ENCODE data around the gene FER.

DNA sequence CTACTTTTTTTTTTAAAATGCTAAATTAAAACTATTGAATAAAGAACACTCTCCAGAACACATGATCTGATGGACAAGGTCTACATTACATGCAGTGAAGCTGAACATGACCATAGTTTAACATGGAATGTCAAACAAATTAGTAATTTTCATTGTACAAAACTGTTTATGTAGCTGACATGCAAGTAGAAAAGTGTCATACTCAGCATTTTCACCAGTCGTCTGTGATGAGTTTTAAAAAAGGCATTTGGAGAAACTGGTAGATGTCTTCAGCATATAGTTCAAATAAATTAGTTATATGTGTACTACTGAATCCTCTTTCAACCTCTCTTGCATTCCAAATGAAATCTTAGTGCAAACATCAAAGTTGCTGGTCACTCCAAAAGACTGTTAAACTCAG lies 301.9 kb downstream of the FER start:
- TF ChIP-seq EP300 (IDR thresholded peaks at IDR 0.05; ENCODE audit: borderline replicate concordance in 1 of 2, low read depth in 1 of 2, low read length in 1 of 2) (no peak), GATA2 (CRISPR knock-in tag; IDR thresholded peaks at IDR 0.05) (no peak), EZH2phosphoT487 (IDR thresholded peaks at IDR 0.05; ENCODE audit: borderline replicate concordance, low read depth) (no peak), RAD21 (IDR thresholded peaks at IDR 0.05; ENCODE audit: low read length) (no peak)
- TF ChIP-seq, protein P1, sequence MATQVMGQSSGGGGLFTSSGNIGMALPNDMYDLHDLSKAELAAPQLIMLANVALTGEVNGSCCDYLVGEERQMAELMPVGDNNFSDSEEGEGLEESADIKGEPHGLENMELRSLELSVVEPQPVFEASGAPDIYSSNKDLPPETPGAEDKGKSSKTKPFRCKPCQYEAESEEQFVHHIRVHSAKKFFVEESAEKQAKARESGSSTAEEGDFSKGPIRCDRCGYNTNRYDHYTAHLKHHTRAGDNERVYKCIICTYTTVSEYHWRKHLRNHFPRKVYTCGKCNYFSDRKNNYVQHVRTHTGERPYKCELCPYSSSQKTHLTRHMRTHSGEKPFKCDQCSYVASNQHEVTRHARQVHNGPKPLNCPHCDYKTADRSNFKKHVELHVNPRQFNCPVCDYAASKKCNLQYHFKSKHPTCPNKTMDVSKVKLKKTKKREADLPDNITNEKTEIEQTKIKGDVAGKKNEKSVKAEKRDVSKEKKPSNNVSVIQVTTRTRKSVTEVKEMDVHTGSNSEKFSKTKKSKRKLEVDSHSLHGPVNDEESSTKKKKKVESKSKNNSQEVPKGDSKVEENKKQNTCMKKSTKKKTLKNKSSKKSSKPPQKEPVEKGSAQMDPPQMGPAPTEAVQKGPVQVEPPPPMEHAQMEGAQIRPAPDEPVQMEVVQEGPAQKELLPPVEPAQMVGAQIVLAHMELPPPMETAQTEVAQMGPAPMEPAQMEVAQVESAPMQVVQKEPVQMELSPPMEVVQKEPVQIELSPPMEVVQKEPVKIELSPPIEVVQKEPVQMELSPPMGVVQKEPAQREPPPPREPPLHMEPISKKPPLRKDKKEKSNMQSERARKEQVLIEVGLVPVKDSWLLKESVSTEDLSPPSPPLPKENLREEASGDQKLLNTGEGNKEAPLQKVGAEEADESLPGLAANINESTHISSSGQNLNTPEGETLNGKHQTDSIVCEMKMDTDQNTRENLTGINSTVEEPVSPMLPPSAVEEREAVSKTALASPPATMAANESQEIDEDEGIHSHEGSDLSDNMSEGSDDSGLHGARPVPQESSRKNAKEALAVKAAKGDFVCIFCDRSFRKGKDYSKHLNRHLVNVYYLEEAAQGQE (IDR thresholded peaks at IDR 0.05; ENCODE audit: low read depth, low read length), result no peak
- TF ChIP-seq, protein P2, sequence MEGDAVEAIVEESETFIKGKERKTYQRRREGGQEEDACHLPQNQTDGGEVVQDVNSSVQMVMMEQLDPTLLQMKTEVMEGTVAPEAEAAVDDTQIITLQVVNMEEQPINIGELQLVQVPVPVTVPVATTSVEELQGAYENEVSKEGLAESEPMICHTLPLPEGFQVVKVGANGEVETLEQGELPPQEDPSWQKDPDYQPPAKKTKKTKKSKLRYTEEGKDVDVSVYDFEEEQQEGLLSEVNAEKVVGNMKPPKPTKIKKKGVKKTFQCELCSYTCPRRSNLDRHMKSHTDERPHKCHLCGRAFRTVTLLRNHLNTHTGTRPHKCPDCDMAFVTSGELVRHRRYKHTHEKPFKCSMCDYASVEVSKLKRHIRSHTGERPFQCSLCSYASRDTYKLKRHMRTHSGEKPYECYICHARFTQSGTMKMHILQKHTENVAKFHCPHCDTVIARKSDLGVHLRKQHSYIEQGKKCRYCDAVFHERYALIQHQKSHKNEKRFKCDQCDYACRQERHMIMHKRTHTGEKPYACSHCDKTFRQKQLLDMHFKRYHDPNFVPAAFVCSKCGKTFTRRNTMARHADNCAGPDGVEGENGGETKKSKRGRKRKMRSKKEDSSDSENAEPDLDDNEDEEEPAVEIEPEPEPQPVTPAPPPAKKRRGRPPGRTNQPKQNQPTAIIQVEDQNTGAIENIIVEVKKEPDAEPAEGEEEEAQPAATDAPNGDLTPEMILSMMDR (IDR thresholded peaks at IDR 0.05), result no peak
- TF ChIP-seq, protein P3, sequence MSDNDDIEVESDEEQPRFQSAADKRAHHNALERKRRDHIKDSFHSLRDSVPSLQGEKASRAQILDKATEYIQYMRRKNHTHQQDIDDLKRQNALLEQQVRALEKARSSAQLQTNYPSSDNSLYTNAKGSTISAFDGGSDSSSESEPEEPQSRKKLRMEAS (IDR thresholded peaks at IDR 0.05; ENCODE audit: low read depth), result no peak
- TF ChIP-seq, protein P4, sequence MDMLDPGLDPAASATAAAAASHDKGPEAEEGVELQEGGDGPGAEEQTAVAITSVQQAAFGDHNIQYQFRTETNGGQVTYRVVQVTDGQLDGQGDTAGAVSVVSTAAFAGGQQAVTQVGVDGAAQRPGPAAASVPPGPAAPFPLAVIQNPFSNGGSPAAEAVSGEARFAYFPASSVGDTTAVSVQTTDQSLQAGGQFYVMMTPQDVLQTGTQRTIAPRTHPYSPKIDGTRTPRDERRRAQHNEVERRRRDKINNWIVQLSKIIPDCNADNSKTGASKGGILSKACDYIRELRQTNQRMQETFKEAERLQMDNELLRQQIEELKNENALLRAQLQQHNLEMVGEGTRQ (IDR thresholded peaks at IDR 0.05; ENCODE audit: borderline replicate concordance, low read depth, low read length), result no peak
